GM12878 (cell line): ENCODE results near the gene HSBP1L1. TPM values are rescaled to one million over a fixed set of nuclear protein-coding genes. Genes with fewer than 3 reads are reported as not detected.

Experiments
- BHLHE40 ChIP-seq, 2 experiments: fragments of 450-650 bp in 1 of 2; IDR thresholded peaks; 2 replicates each; pipeline ENCODE4 v1.6.1; 2011 to 2017; ENCODE audit warnings: low read depth in 2 of 2, borderline replicate concordance in 1 of 2, improper control_type of control experiment in 1 of 2, low read length in 1 of 2, mild to moderate bottlenecking in 1 of 2
- EGR1 ChIP-seq, 2 experiments: IDR thresholded peaks; 1 replicate in 1 of 2; 2 replicates in 1 of 2; pipeline ENCODE4 v1.6.1; 2011 to 2012; ENCODE audit warnings: low read depth in 2 of 2, low read length in 2 of 2, borderline replicate concordance in 1 of 2, mild to moderate bottlenecking in 1 of 2, moderate library complexity in 1 of 2
- MYC ChIP-seq: IDR thresholded peaks from 2 replicates; pipeline ENCODE4 v1.6.1; 2011; ENCODE audit warnings: mild to moderate bottlenecking, low read length, moderate library complexity, inconsistent platforms; ENCODE audit not compliant: insufficient read depth, insufficient replicate concordance, insufficient read length, severe bottlenecking
- NBN ChIP-seq: fragments of 450-650 bp; IDR thresholded peaks from 2 replicates; pipeline ENCODE4 v1.6.1; 2016
- NFXL1 ChIP-seq: fragments of 450-650 bp; IDR thresholded peaks from 2 replicates; pipeline ENCODE4 v1.6.1; 2017; ENCODE audit warnings: antibody characterized with exemption, mild to moderate bottlenecking, borderline replicate concordance
- NR2F1 ChIP-seq: fragments of 450-650 bp; conservative IDR thresholded peaks from 2 replicates; pipeline ENCODE4 v1.6.1; 2017; ENCODE audit warnings: mild to moderate bottlenecking
- POLR2AphosphoS2 ChIP-seq: IDR thresholded peaks from 2 replicates; pipeline ENCODE4 v1.6.1; 2011; ENCODE audit warnings: low read depth, mild to moderate bottlenecking, low read length, improper control_type of control experiment, moderate library complexity
- POU2F2 ChIP-seq: IDR thresholded peaks from 3 replicates; pipeline ENCODE4 v1.6.1; 2011; ENCODE audit warnings: low read depth, mild to moderate bottlenecking, low read length, borderline replicate concordance
- RUNX3 ChIP-seq: IDR thresholded peaks from 2 replicates; pipeline ENCODE4 v1.6.1; 2012; ENCODE audit warnings: low read length, inconsistent platforms
- SIN3A ChIP-seq: IDR thresholded peaks from 2 replicates; pipeline ENCODE4 v1.6.1; 2012; ENCODE audit warnings: low read depth, low read length, improper control_type of control experiment
- SREBF2 ChIP-seq: IDR thresholded peaks from 2 replicates; pipeline ENCODE4 v1.6.1; 2012; ENCODE audit warnings: mild to moderate bottlenecking, low read length
- SRF ChIP-seq, 2 experiments: IDR thresholded peaks; 2 replicates each; pipeline ENCODE4 v1.6.1; 2011; ENCODE audit warnings: low read depth in 2 of 2, low read length in 2 of 2, mild to moderate bottlenecking in 1 of 2, moderate library complexity in 1 of 2
- TARDBP ChIP-seq: IDR thresholded peaks from 2 replicates; pipeline ENCODE4 v1.6.1; 2016; ENCODE audit warnings: borderline replicate concordance
- TCF12 ChIP-seq: IDR thresholded peaks from 2 replicates; pipeline ENCODE4 v1.6.1; 2011; ENCODE audit warnings: low read depth, mild to moderate bottlenecking, low read length
- YBX1 ChIP-seq: fragments of 450-650 bp; IDR thresholded peaks from 2 replicates; pipeline ENCODE4 v1.6.1; 2016; ENCODE audit warnings: antibody characterized with exemption
- ZNF217 ChIP-seq: fragments of 450-650 bp; IDR thresholded peaks from 2 replicates; pipeline ENCODE4 v1.6.1; 2017; ENCODE audit warnings: antibody characterized with exemption, mild to moderate bottlenecking
- polyA plus RNA-seq, 11 experiments: library from polyadenylated mRNA; depleted of rRNA in 4 of 11; unstranded in 6 of 11; stranded (reverse) in 5 of 11; fragments of >200 nt; fragmentation: Nextera tagmentation in 4 of 11; fragmentation: Illumina TruSeq in 1 of 11; extraction: Ambion mirVana in 4 of 11; extraction: Trizol in 1 of 11; gene quantifications; 1 replicate in 1 of 11; 2 replicates in 10 of 11; pipeline versions ENCODE4 v1.2.1 to v1.2.3, GENCODE V29; 2011 to 2016; ENCODE audit warnings: inconsistent platforms in 2 of 11, missing spikeins in 2 of 11, low read depth in 1 of 11
- total RNA-seq, 4 experiments: library from RNA; depleted of rRNA in 3 of 4; stranded (reverse); fragments of >200 nt in 3 of 4; fragmentation: Illumina TruSeq in 1 of 4; extraction: Trizol in 1 of 4; gene quantifications; 2 replicates each; pipeline versions ENCODE4 v1.2.1 to v1.2.3, GENCODE V29; 2013 to 2021
- TF ChIP-seq, protein P1 (sequence below): fragments of 150-350 bp; IDR thresholded peaks from 2 replicates; pipeline ENCODE4 v1.6.1; 2016; ENCODE audit warnings: low read depth, low read length
- TF ChIP-seq, protein P2 (sequence below): fragments of 150-350 bp; IDR thresholded peaks from 2 replicates; pipeline ENCODE4 v1.6.1; 2014; ENCODE audit warnings: mild to moderate bottlenecking, low read depth, low read length
- TF ChIP-seq, protein P3 (sequence below): fragments of 450-650 bp; IDR thresholded peaks from 2 replicates; pipeline ENCODE4 v1.6.1; 2017; ENCODE audit warnings: low read depth, mild to moderate bottlenecking, moderate library complexity
- TF ChIP-seq, protein P4 (sequence below): IDR thresholded peaks from 2 replicates; pipeline ENCODE4 v1.6.1; 2012; ENCODE audit warnings: low read depth, low read length, improper control_type of control experiment
- TF ChIP-seq, protein P5 (sequence below): fragments of 450-650 bp; formaldehyde crosslinking; IDR thresholded peaks from 2 replicates; pipeline ENCODE4 v1.5.0; 2022; ENCODE audit warnings: mild to moderate bottlenecking, missing genetic modification characterization

Gene HSBP1L1
- total and polyA plus RNA-seq, 10 of the 15 experiments (the other 5 are each of a cell fraction or from before 2014, with no cell fraction given), result 0.97 to 14.0 (median 6.9) TPM; not detected in 1

DNA sequence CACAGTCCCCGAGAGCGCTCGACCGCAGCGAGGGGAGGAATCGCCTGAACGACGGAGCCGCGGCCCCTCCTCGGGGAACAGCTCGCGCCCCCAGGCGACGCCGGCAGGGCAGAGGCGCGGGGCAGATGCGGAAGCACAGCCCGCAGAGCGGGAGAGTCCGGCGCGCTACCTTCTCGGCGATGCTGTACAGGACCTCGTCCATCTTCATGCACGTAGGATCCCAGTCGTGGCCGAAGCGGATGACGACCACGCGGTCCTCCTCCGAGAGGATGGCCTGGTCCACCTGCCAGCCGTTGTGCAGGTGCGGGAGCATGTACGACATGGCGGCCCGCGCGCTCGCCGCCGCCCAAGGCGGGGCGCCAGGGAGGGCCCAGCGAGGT is 23.6 kb downstream of the HSBP1L1 start (continued):
- TF ChIP-seq, protein P1, sequence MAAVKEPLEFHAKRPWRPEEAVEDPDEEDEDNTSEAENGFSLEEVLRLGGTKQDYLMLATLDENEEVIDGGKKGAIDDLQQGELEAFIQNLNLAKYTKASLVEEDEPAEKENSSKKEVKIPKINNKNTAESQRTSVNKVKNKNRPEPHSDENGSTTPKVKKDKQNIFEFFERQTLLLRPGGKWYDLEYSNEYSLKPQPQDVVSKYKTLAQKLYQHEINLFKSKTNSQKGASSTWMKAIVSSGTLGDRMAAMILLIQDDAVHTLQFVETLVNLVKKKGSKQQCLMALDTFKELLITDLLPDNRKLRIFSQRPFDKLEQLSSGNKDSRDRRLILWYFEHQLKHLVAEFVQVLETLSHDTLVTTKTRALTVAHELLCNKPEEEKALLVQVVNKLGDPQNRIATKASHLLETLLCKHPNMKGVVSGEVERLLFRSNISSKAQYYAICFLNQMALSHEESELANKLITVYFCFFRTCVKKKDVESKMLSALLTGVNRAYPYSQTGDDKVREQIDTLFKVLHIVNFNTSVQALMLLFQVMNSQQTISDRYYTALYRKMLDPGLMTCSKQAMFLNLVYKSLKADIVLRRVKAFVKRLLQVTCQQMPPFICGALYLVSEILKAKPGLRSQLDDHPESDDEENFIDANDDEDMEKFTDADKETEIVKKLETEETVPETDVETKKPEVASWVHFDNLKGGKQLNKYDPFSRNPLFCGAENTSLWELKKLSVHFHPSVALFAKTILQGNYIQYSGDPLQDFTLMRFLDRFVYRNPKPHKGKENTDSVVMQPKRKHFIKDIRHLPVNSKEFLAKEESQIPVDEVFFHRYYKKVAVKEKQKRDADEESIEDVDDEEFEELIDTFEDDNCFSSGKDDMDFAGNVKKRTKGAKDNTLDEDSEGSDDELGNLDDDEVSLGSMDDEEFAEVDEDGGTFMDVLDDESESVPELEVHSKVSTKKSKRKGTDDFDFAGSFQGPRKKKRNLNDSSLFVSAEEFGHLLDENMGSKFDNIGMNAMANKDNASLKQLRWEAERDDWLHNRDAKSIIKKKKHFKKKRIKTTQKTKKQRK, result no peak
- peak; percentile 27; the same call in 1 of the 2 replicates for TF ChIP-seq POLR2AphosphoS2
- TF ChIP-seq, protein P2, sequence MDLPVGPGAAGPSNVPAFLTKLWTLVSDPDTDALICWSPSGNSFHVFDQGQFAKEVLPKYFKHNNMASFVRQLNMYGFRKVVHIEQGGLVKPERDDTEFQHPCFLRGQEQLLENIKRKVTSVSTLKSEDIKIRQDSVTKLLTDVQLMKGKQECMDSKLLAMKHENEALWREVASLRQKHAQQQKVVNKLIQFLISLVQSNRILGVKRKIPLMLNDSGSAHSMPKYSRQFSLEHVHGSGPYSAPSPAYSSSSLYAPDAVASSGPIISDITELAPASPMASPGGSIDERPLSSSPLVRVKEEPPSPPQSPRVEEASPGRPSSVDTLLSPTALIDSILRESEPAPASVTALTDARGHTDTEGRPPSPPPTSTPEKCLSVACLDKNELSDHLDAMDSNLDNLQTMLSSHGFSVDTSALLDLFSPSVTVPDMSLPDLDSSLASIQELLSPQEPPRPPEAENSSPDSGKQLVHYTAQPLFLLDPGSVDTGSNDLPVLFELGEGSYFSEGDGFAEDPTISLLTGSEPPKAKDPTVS, result no peak
- no peak for TF ChIP-seq BHLHE40 (IDR thresholded peaks at IDR 0.05; ENCODE audit: borderline replicate concordance in 1 of 2, low read depth in 2 of 2, low read length in 1 of 2)
- 0 out of 2 replicates have a peak, but pooled peaks have one; percentile 27 for TF ChIP-seq NBN
- TF ChIP-seq TARDBP, result no peak
- no peak for TF ChIP-seq POU2F2
- no peak; a peak in 1 of 3 replicates for TF ChIP-seq EGR1 (IDR thresholded peaks at IDR 0.05; ENCODE audit: borderline replicate concordance in 1 of 2, low read depth in 2 of 2, low read length in 2 of 2)
- TF ChIP-seq RUNX3, result peak; percentile 49
- 0 out of 2 replicates have a peak, but pooled peaks have one; percentile 21 for TF ChIP-seq TCF12
- TF ChIP-seq MYC, result peak; percentile 85
- TF ChIP-seq, protein P3, sequence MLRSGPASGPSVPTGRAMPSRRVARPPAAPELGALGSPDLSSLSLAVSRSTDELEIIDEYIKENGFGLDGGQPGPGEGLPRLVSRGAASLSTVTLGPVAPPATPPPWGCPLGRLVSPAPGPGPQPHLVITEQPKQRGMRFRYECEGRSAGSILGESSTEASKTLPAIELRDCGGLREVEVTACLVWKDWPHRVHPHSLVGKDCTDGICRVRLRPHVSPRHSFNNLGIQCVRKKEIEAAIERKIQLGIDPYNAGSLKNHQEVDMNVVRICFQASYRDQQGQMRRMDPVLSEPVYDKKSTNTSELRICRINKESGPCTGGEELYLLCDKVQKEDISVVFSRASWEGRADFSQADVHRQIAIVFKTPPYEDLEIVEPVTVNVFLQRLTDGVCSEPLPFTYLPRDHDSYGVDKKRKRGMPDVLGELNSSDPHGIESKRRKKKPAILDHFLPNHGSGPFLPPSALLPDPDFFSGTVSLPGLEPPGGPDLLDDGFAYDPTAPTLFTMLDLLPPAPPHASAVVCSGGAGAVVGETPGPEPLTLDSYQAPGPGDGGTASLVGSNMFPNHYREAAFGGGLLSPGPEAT, result no peak
- 0 out of 2 replicates have a peak, but pooled peaks have one; percentile 27 for TF ChIP-seq SIN3A
- no peak for TF ChIP-seq SRF (IDR thresholded peaks at IDR 0.05; ENCODE audit: low read depth in 2 of 2, low read length in 2 of 2)
- TF ChIP-seq YBX1, result no peak
- TF ChIP-seq SREBF2, result no peak
- no peak for TF ChIP-seq NFXL1
- TF ChIP-seq NR2F1, result no peak
- TF ChIP-seq, protein P4, sequence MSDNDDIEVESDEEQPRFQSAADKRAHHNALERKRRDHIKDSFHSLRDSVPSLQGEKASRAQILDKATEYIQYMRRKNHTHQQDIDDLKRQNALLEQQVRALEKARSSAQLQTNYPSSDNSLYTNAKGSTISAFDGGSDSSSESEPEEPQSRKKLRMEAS, result peak; percentile 66; the same call in 1 of the 2 replicates
- TF ChIP-seq, protein P5, sequence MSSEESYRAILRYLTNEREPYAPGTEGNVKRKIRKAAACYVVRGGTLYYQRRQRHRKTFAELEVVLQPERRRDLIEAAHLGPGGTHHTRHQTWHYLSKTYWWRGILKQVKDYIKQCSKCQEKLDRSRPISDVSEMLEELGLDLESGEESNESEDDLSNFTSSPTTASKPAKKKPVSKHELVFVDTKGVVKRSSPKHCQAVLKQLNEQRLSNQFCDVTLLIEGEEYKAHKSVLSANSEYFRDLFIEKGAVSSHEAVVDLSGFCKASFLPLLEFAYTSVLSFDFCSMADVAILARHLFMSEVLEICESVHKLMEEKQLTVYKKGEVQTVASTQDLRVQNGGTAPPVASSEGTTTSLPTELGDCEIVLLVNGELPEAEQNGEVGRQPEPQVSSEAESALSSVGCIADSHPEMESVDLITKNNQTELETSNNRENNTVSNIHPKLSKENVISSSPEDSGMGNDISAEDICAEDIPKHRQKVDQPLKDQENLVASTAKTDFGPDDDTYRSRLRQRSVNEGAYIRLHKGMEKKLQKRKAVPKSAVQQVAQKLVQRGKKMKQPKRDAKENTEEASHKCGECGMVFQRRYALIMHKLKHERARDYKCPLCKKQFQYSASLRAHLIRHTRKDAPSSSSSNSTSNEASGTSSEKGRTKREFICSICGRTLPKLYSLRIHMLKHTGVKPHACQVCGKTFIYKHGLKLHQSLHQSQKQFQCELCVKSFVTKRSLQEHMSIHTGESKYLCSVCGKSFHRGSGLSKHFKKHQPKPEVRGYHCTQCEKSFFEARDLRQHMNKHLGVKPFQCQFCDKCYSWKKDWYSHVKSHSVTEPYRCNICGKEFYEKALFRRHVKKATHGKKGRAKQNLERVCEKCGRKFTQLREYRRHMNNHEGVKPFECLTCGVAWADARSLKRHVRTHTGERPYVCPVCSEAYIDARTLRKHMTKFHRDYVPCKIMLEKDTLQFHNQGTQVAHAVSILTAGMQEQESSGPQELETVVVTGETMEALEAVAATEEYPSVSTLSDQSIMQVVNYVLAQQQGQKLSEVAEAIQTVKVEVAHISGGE (CRISPR knock-in tag), result no peak
- TF ChIP-seq ZNF217, result no peak
